ENCODE measurements around the gene FOXJ3.

FOXJ3 gene

GRCh38 chr1:42315500-42315899 lies 19.5 kb downstream of the FOXJ3 start:
- no peak overlapping the region for H3K4me3 ChIP-seq (ENCODE audit: low read depth, low read length)

GRCh38 chr1:42313970-42314369 lies 21.1 kb downstream of the FOXJ3 start:
- DNase-seq: no peak
- no peaks in the 10 kb centered on the region for H3K27me3 ChIP-seq (ENCODE audit: insufficient read depth, low read depth, severe bottlenecking)
- TF ChIP-seq CTCF (IDR thresholded peaks at IDR 0.05; ENCODE audit: low read depth, low read length): no peak

More at GRCh38 chr1:42315500-42315899, 19.5 kb downstream of the FOXJ3 start:
- H3K9me3 ChIP-seq (ENCODE audit: severe bottlenecking): no peaks in the 10 kb centered on the region
- DNase-seq: no peak
- no peak for TF ChIP-seq CTCF (IDR thresholded peaks at IDR 0.05; ENCODE audit: low read depth, low read length)
- peaks cover 1% of the 10 kb centered on the region; the same call in 1 of the 2 replicates for H3K36me3 ChIP-seq
- no peak overlapping the region for H3K27ac ChIP-seq
- H3K27me3 ChIP-seq (ENCODE audit: insufficient read depth, low read depth, severe bottlenecking): no peaks in the 10 kb centered on the region

GRCh38 chr1:42312576-42313212 lies 22.3 kb downstream of the FOXJ3 start:
- no peaks in the 10 kb centered on the region for H3K27me3 ChIP-seq (ENCODE audit: insufficient read depth, low read depth, severe bottlenecking)
- no peak for TF ChIP-seq CTCF (IDR thresholded peaks at IDR 0.05; ENCODE audit: low read depth, low read length)
- peaks cover 20% of the 10 kb centered on the region for H3K36me3 ChIP-seq
- H3K27ac ChIP-seq: no peak overlapping the region; the same call in 1 of the 2 replicates
- DNase-seq: peak; percentile 67
- H3K9me3 ChIP-seq (ENCODE audit: severe bottlenecking): no peaks in the 10 kb centered on the region
- H3K4me3 ChIP-seq (ENCODE audit: low read depth, low read length): no peak overlapping the region

More at GRCh38 chr1:42313970-42314369, 21.1 kb downstream of the FOXJ3 start:
- no peak overlapping the region for H3K4me3 ChIP-seq (ENCODE audit: low read depth, low read length)
- H3K27ac ChIP-seq: no peak overlapping the region
- no peaks in the 10 kb centered on the region for H3K9me3 ChIP-seq (ENCODE audit: severe bottlenecking)
- peaks cover 14% of the 10 kb centered on the region for H3K36me3 ChIP-seq

- Histone ChIP-seq H3K27ac (no peak overlapping the region), H3K27me3 (ENCODE audit: insufficient read depth, low read depth, severe bottlenecking) (no peaks in the 10 kb centered on the region), H3K36me3 (peaks cover 20% of the 10 kb centered on the region), H3K9me3 (ENCODE audit: severe bottlenecking) (no peaks in the 10 kb centered on the region), H3K4me3 (ENCODE audit: low read depth, low read length) (no peak overlapping the region)
- no peak for DNase-seq
- no peak for TF ChIP-seq CTCF (IDR thresholded peaks at IDR 0.05; ENCODE audit: low read depth, low read length)
Observed at GRCh38 chr1:42311897-42312296, 23.1 kb downstream of the FOXJ3 start.

- H3K36me3 ChIP-seq: peaks cover 20% of the 10 kb centered on the region
- DNase-seq: no peak
- no peaks in the 10 kb centered on the region for H3K9me3 ChIP-seq (ENCODE audit: severe bottlenecking)
- no peak for TF ChIP-seq CTCF (IDR thresholded peaks at IDR 0.05; ENCODE audit: low read depth, low read length)
- H3K27ac ChIP-seq: no peak overlapping the region
- H3K4me3 ChIP-seq (ENCODE audit: low read depth, low read length): no peak overlapping the region
- H3K27me3 ChIP-seq (ENCODE audit: insufficient read depth, low read depth, severe bottlenecking): no peaks in the 10 kb centered on the region
Observed at GRCh38 chr1:42311138-42311537, 23.9 kb downstream of the FOXJ3 start.

- no peak for DNase-seq
- Histone ChIP-seq H3K27me3 (ENCODE audit: insufficient read depth, low read depth, severe bottlenecking) (no peaks in the 10 kb centered on the region), H3K36me3 (peaks cover 36% of the 10 kb centered on the region), H3K27ac (no peak overlapping the region), H3K4me3 (ENCODE audit: low read depth, low read length) (no peak overlapping the region), H3K9me3 (ENCODE audit: severe bottlenecking) (peaks cover 2% of the 10 kb centered on the region)
- no peak for TF ChIP-seq CTCF (IDR thresholded peaks at IDR 0.05; ENCODE audit: low read depth, low read length)
Observed at GRCh38 chr1:42306977-42307376, 28.1 kb downstream of the FOXJ3 start.

All from WERI-Rb-1 (cell line).